ENCODE results near the gene FILIP1L.

Gene FILIP1L

GRCh38 chr3:100009276-100010086 lies 104.8 kb downstream of the FILIP1L start:
- DNase-seq (ENCODE audit: low read depth): no peak

- DNase-seq (ENCODE audit: low read depth): no peak
Measured at GRCh38 chr3:100008081-100008698, 106.1 kb downstream of the FILIP1L start.

- no peak for DNase-seq (ENCODE audit: low read depth)
Measured at GRCh38 chr3:100007313-100007712, 107.0 kb downstream of the FILIP1L start.

GRCh38 chr3:100006570-100007271 lies 107.6 kb downstream of the FILIP1L start:
- peak; percentile 82 for DNase-seq (ENCODE audit: low read depth)

- DNase-seq (ENCODE audit: low read depth): peak; percentile 32
Measured at GRCh38 chr3:100005665-100006393, 108.5 kb downstream of the FILIP1L start.

GRCh38 chr3:100004931-100005330 lies 109.4 kb downstream of the FILIP1L start:
- DNase-seq (ENCODE audit: low read depth): no peak

- no peak for DNase-seq (ENCODE audit: low read depth)
Measured at GRCh38 chr3:100003609-100004503, 110.4 kb downstream of the FILIP1L start.

GRCh38 chr3:100002599-100003350 lies 111.5 kb downstream of the FILIP1L start:
- DNase-seq (ENCODE audit: low read depth): peak; percentile 86

GRCh38 chr3:100001526-100002270 lies 112.6 kb downstream of the FILIP1L start:
- DNase-seq (ENCODE audit: low read depth): no peak

- no peak for DNase-seq (ENCODE audit: low read depth)
Measured at GRCh38 chr3:100001083-100001482, 113.2 kb downstream of the FILIP1L start.

- peak; percentile 81 for DNase-seq (ENCODE audit: low read depth)
Measured at GRCh38 chr3:99999536-99999935, 114.8 kb downstream of the FILIP1L start.

- DNase-seq (ENCODE audit: low read depth): no peak
Measured at GRCh38 chr3:99997293-99997692, 117.0 kb downstream of the FILIP1L start.

- DNase-seq (ENCODE audit: low read depth): no peak
Measured at GRCh38 chr3:99990179-99990578, 124.1 kb downstream of the FILIP1L start.

- DNase-seq (ENCODE audit: low read depth): no peak
Measured at GRCh38 chr3:99984668-99985067, 129.6 kb downstream of the FILIP1L start.

GRCh38 chr3:99984139-99984538 lies 130.2 kb downstream of the FILIP1L start:
- no peak for DNase-seq (ENCODE audit: low read depth)

- DNase-seq (ENCODE audit: low read depth): no peak
Measured at GRCh38 chr3:99982650-99983049, 131.7 kb downstream of the FILIP1L start.

GRCh38 chr3:99981138-99981537 lies 133.2 kb downstream of the FILIP1L start:
- DNase-seq (ENCODE audit: low read depth): no peak

- no peak for DNase-seq (ENCODE audit: low read depth)
Measured at GRCh38 chr3:99980606-99981005, 133.7 kb downstream of the FILIP1L start.

GRCh38 chr3:99978221-99978620 lies 136.1 kb downstream of the FILIP1L start:
- DNase-seq (ENCODE audit: low read depth): no peak

- no peak for DNase-seq (ENCODE audit: low read depth)
Measured at GRCh38 chr3:99976584-99976983, 137.7 kb downstream of the FILIP1L start.

Data from EH (cell line).